ENCODE results near the gene ZNF76.

ZNF76 gene

DNA sequence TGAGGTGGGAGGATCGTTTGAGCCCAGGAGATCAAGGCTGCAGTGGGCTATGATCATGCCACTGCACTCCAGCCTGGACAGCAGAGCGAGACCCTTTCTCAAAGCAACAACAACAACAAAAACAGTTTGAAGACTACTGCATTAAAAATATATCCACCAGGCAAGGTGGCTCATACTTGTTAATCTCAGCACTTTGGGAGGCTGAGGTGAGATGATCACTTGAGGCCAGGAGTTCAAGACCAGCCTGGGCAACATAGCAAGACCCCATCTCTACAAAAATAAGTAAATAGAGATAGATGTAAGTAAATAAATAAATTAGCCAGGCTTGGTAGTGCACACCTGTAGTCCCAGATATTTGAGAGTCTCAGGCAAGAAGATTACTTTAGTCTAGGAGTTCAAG, 12.5 kb downstream of the ZNF76 start:
- DNase-seq, result no peak

DNA sequence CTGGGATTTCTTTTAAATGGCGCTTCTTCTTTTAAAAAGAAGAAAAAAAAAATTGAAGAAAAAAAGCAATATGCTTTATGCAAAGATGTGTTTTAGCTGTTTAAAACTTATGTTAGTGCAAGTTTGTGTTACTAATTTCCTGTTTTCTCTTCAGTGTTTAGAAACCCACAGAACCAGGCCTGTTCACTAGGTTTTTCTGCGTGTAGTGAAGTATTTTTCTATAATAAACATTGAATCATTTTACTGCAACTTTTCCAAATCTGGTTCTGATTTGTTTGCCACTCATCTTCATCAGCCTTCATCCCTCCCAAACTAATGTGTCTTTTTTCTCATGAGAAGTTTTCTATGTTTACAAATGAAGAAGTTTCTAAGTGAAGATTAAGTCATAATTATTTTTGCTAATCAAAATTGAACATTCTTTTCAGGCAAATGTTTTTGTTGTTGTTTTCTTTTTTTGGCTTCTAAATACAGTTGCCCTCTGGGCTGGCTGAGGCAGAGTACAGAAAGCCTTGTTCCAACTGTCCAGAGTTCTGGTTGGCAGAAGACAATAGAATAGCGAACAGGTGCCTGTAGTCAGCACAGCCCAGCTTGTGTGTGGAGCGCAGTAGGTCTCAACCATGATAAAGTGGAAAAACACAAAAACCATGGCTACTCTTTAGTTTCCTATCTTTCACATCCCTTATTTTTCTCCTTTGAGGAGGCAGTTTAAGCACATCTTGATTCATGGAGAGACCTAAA, 14.5 kb downstream of the ZNF76 start:
- no peak for DNase-seq

DNA sequence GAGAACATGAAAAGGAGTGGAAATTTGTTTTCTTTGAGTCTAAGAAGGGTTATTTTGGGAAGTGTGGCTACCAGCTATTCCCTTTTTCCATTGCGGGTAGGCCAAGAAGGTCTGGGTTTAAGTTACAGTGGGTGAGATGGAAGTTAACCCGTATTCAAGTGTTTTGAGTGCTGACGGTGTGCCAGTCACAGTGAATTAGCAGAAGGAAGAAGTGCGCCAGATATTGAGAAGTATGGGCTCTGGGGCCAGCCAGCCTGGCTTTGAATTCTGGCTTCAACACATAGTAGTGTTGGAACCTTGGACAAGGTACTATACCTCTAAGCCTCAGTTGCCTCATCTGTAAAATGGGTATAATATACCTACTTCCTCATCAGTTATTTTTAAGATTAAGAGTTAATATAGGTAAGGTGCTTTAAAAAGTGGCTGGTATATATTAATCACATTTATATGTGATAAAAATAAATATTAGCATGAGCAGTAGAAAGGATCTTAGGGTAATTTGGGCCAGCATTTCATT, 16.3 kb downstream of the ZNF76 start:
- no peak for DNase-seq

DNA sequence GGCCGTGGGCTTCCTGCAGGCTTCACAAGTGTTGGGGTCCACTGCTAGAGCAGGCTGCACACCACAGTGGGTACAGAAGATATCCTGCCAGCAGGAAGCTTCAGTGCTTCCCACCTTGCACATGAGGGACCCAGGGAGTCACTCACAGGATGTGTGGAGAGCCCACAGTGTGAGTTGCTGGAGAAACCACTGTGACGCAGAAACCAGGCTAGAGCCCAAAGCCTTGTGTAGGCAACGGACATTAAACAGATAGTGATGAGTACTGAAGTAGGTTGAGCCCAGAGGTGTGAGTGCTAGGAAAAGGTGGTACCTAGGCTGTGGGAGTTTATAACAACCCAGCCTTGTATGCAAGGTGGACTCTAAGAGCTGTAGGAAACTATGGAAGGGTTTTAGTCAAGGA, 19.2 kb downstream of the ZNF76 start:
- DNase-seq, result no peak

DNA sequence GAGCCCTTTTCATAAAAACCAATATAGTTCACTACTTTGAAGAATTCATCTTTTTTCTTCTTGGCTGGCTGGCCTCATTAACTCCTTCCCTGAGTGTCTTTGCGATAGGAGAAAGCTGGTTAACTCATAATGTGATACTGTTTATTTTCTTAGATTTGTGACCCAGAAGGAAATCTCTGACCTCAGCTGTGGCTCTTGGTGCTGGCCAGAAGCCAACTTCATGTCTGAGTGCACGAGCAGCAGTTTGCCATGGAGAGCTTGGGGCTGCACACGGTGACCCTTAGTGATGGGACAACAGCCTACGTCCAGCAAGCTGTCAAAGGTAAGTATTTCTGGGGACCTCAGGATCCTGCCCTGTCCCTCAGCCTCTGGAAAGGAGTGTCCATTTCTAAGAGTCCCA, 21.4 kb downstream of the ZNF76 start:
- DNase-seq, result no peak

DNA sequence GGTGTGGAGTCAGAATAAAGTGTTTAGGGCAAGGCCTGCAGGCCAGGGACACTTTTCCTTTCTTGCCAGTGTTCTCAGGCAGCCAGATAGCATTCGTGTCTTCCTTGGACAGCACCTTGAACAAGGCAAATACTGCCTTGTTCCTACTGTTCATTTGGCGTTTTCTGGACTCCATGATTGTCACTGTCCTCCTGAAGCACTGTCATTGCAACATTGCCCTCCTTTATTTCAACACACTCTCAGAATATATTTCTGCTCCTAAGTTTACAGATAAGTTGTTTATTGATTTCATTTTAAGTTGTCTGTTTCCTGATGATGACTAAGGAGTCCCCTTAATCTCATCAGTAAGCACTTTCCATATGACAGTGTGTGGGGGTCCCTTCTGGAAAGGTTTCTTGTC, 22.9 kb downstream of the ZNF76 start:
- DNase-seq, result no peak

DNA sequence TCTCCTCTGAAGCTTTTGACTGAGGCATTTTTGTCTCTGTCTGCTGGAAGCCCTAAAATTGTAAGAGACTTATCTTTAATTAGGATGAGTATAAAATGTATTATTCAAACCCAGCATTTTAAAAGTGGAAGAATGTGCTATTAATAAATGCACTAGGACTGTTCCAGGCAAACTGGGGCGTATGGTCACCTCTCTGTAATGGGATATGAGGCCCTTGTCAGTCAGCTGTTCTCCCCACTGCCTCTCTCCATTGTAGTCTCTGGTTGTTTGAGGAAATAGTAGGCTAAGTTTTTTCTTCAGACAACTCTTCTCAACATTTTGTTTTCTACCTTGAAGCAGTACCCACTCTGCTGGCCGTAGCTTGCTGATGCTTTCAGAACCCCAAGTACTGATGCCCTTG, 23.8 kb downstream of the ZNF76 start:
- DNase-seq, result no peak

DNA sequence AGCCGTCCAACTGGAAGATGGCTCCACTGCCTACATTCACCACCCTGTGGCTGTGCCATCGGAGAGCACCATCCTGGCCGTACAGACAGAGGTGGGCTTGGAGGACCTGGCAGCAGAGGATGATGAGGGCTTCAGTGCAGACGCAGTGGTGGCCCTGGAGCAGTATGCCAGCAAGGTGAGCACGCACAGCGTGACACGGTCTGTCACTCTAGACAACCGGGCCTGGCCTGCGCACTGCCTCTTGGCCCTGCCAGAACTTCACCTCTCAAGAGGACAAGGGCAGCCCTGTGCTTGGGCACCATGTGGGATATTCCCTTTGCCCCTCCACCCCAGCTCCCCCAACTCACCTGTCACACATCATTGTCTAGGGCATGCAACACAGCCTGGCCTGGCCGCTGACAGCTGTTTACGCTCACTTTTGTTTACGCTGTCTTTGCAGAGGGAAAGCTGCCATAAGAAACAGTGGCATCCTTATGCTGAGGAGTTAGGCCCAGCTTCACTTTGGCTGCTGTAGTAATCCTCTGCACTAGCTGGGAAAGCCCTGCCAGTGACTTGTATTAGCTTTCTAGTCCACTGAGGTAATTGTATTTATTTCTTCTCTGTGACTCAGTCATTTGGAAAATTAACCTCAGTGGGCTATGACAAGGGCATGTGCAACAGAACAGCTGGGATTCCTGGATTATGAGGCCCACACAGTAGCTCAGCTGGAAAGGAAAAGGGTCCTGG, 28.3 kb downstream of the ZNF76 start:
- no peak for DNase-seq

DNA sequence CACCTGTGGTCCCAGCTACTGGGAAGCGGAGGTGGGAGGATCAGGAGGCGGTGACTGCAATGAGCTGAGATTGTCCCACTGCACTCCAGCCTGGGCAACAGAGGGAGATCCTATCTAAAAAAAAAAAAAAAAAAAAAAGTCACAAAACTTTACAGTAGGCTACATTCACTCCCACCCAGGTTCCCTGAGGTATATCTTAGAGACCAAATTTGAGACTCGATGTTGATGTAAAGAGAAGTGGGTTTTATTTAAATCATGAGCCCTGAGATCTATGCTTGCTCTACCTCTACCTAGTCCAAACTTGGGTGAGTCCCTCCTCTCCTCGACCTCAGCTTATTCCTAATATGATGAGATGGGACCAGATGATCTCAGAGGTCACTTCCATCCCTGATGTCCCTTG, 29.3 kb downstream of the ZNF76 start:
- no peak for DNase-seq

DNA sequence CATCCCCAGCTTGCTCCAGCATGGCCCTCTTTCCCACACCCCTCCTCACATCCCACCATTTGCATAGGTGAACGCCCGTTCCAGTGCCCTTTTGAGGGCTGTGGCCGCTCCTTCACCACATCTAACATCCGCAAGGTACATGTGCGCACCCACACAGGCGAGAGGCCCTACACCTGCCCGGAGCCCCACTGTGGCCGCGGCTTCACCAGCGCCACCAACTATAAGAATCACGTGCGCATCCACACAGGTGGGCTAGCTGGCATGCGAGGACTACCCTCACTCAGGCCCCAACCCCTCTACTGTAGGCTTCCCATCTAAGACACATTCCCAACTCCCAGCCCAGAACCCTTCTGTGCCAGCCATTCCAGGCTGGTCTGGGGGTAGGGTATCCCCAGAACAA, 32.0 kb downstream of the ZNF76 start:
- DNase-seq, result no peak

DNA sequence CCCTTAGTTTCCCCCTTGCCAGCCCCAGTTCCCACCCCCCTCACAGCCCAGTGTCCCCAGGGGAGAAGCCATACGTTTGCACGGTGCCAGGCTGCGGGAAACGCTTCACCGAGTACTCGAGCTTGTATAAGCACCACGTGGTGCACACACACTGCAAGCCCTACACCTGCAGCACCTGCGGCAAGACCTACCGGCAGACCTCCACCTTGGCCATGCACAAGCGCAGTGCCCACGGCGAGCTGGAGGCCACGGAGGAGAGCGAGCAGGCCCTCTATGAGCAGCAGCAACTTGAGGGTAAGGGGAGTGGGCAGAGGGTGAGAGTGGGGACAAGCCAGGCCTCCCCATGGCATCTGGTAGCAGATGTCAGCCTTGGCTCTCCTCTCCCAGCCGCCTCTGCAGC, 33.0 kb downstream of the ZNF76 start:
- DNase-seq, result peak; percentile 63

DNA sequence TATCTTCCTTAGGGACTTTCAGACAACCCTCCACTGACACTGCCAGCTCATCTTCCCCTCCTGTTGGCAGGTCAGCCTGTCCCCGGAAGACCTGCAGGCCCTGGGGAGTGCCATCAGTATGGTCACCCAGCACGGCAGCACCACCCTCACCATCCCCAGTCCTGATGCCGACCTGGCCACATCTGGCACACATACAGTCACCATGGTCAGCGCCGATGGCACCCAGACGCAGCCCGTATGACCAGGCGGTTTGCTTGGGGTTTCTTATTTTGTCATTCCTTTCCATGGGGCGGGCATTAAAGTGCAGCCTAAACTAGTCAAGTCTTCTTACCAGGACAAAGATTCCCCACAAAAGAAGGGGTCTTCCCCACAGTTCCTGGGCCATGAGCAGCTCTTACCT, 34.1 kb downstream of the ZNF76 start:
- DNase-seq, result no peak

DNA sequence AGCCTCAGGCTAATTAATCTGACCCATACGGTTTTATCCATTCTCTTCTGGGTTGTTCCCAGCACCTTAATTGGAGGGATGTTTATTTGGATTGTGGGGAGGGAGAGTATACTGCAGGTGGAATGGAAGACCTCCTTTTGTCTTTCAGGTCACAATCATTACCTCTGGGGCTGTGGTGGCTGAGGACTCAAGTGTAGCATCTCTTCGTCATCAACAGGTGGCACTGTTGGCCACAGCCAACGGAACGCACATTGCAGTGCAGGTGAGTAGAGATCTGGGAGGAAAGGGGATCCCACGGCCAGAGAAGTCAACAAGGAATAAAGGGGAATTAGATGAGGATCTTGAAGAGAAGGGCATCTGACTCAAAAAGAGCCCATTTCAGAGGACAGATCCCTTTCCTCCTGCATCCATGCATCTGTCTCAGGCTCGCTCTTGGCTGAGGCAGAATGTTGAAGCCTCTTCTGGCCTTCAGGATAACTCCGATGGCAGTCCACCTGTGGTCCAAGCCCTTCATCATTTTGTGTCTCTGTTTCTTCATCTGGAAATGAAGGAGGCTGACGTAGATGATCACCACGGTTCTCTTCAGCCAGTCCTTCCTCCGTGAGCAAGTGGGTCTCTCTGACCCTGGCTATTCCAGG, 34.9 kb downstream of the ZNF76 start:
- peak; percentile 27 for DNase-seq

DNA sequence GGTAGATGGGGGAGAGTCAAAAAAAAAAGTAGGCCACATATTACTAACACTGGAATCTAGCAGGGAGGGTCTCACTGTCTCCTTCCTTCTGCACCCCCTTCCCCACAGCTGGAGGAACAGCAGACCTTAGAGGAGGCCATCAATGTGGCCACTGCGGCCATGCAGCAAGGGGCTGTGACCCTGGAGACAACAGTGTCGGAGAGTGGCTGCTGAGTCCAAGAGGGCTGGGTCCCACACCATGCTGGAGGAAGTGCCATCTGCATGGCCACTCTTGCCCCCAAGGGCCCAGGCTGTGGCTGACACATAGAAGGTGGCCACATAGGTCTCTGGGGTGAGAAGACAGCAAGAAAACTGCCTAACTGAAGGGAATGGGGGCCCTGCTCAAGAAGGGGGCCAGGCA, 35.5 kb downstream of the ZNF76 start:
- no peak for DNase-seq

DNA sequence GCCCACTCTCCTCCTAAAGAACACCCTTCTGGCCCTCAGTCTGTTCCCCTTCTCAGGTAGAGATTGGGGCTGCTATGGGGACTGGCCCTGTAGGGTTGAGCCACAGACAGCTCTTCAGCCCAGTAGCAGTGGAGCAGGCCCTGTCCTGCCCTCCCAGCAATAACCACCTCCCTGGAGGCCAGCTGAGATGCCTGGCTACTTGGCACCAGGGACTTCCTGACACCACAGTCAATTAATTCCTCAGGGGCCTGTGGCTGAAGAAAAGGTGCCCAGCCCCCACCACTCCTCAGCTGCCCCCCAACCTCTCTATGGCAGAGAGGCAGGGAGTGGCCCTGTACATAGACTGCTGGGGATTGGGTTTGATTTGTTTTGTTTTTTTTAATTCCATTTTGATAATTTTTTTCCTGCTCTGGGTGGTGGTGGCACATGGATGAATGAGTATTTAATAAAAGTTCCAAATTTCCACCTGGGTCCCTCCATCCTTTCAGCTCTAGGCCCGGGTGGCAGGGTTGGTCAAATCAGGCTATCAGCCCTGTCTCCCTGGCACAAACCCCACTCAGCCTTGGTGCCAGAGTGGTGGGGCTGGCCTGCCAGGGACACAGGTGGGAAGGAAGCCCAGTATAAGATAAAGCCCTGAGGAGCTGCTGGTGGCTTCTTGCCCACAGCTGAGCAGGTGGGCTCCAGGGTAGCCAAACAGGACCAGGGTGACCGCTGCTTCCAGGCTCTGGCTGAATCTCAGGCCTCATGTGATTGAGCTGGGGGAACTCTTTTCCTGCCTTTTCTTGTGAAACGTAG, 36.2 kb downstream of the ZNF76 start:
- no peak for DNase-seq

DNA sequence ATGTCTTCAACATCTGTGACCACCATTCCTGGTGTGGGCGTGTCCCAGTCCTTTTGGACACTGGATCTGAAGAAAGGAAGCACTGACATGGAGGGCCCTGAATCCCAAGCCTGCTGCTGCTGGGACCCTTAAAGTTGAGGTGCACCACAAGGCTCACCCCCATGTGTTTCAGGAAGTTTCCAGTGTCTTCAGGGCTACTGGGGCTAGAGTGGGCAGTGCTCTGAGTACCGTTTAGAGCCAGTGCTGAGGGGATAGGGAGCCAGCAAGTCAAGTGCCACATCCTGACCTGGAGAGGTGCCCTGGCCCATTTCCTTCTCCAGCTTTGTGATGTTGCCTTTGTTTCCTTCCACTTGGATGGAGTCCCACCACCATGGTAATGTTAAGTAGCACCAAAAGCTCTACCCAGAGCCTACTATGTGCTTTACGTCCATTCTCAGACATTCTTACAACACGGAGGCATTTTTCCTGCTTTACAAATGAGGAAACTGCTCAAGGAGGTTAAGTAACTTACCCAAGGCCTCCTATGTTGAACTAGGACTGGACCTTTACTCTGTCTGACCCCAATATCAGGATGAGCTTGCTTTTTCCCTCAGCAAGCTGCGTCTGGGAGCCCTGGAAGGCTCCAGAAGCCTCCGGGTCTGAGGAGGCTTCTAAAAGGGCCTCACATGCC, 37.5 kb downstream of the ZNF76 start:
- DNase-seq, result no peak

DNA sequence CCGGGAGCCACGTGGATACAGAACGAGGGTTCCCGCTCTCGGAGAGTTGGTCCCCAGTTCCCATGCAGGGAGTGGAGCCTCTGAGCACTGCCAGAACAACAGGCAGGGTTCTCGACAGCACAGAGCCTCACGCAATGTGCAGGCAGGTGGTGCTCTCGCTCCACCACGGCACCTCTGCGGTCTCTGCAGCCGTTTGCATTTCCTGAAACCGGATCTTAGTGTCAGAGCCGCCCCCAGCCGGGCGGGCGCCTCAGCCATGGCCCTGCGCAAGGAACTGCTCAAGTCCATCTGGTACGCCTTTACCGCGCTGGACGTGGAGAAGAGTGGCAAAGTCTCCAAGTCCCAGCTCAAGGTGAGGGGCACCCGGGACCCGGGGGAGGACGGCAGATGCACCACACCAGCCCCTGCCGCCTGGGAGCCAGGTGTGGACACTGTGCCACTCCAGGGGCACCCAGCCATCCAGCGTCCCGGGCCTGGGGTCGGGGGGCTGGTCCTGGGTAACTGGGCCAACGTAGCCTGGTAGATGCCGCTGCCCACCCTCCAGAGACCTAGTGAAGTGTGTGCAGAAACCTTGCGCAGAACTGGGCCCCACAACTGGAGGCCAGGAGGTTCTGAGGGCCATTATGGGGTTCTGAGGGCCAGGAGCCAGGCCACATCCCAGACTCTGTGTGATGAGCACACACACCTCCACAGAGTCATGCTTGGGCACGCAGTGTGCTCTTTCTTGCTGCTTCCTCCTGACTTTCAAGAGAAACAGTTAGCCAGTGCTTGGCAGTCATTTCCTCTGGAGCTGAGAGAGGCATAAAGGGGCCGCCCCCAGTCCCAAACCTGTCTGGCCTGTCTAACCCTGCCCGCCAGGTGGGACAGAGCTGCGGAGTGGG, 38.3 kb downstream of the ZNF76 start, which contains the start of gene DEF6:
TSS of gene DEF6 (plus strand) at position 218 of the 881 bp plus-strand sequence. CDS start at position 257, 39 bp downstream.
- DNase-seq, result peak; percentile 89

DNA sequence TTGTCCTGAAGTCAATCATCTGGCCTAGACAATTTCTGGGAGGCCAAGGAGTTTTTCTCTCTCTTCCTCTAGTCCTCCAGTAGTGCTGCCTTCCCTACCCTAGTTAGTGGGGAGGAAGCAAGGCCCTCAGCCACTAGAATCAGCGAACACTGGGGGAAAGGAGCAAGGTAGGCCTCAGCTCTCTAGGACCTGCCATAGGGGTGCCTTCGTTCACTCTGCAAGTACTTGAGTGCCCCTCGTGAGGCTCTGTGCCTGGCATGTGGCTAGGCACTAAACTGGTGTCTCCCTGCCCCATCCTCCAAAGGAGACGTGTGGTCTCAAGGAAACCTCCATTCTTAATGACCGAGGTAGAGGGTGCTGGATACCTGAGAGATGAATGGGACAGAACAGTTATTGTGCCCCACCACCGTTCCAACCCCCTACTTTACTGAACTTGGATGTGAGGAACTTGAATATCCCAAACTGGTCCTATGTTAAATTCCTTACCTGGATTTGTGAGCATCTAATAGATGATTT, 39.1 kb downstream of the ZNF76 start:
- DNase-seq, result no peak

DNA sequence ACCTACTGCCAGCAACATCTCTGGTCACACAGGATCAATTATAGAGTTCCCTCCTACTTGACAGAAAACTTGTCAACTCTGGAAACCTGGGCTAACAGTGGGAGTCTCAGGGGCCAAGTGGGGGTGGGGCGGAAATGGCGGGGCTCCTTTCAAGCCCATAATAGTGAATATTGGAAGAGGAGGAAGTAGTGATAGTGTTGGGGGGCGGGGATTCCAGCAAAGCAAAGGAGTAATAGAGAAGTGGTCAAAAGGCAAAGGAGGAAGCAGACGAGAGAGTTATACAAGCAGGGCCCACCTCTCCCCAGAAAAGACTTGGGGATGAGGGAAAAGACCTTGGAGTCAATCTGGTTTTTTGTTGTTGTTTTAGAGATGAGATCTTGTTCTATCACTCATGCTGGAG, 40.1 kb downstream of the ZNF76 start:
- DNase-seq, result no peak

DNA sequence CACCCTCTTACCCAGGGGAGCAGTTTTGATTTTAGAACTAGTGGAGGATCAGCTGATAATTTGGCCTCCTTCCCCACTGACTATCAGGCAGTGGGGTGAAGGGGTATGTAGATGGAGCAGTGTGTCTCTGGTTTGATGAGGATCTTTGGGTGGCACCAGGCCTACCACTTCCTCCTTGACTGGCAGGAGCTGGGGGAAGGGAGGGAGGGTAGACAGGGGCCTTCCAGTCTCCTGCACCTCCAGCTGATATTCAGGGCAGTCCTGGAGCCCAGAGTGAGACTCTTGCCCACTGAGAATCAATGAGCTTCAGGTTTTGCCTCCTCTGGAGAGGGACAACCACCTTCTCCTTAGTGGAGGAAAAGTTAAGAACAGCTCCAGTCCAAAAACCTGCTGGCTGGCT, 41.3 kb downstream of the ZNF76 start:
- DNase-seq, result no peak

DNA sequence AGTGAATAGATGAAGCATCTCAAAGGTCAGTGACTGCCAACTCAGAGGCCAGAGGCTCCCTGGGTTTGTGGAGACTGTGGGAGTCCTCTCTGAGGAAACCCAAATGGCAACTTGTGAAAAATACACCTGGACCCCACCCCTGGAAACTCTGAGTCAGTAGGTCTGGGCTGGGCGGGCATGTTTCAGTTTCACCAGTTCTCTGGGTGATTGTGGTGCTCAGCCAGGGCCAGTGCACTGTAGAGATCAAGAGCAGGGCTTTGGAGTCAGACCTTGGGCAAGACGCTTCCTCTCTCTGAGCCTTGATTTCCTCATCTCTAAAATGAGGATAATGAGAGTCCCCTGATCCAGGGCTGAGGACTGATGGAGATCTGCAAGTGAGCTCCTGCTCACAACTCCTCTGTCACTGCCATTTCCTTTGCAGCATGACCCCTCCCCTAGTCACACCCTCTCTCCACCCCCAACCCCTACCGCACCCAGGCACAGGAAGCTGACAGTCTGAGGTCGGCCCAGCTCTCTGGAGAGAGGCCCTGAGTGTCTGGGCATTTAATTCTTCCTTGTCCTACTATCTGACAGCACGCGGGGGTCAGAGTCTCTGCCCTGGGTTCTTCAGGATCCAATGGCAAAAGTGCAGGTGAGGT, 43.2 kb downstream of the ZNF76 start:
- peak; percentile 34 for DNase-seq

Data from NCI-H510A (cell line).